Skeletal muscle satellite cell (primary cell): ENCODE results near the gene ACBD6.

Source experiments
- H3K27me3 ChIP-seq: 2 replicates; pipeline ENCODE4 v1.7.0; 2013; ENCODE audit warnings: low read length; ENCODE audit not compliant: control insufficient read depth, insufficient read depth
- H3K36me3 ChIP-seq: 2 replicates; pipeline ENCODE4 v1.7.0; 2013; ENCODE audit warnings: mild to moderate bottlenecking, control low read depth, low read length; ENCODE audit not compliant: insufficient read depth
- H3K4me1 ChIP-seq: 2 replicates; pipeline ENCODE4 v1.7.0; 2013; ENCODE audit warnings: low read length; ENCODE audit not compliant: control insufficient read depth, insufficient read depth
- H3K4me2 ChIP-seq: 2 replicates; pipeline ENCODE4 v1.7.0; 2013; ENCODE audit warnings: mild to moderate bottlenecking, low read length
- H3K4me3 ChIP-seq: 2 replicates; pipeline ENCODE4 v1.7.0; 2013; ENCODE audit warnings: low read length
- H3K9ac ChIP-seq: 2 replicates; pipeline ENCODE4 v1.7.0; 2013; ENCODE audit warnings: mild to moderate bottlenecking, low read depth, low read length, moderate library complexity
- H3K9me3 ChIP-seq: replicated peaks from 2 replicates; pipeline ENCODE4 v1.7.0; 2013; ENCODE audit warnings: mild to moderate bottlenecking, control low read depth, low read length

The ACBD6 gene

GRCh38 chr1:180261524-180262155, 240.7 kb downstream of the ACBD6 start:
- Histone ChIP-seq H3K4me3 (no peak overlapping the region), H3K4me2 (no peak overlapping the region), H3K9ac (no peak overlapping the region), H3K9me3 (no peaks in the 10 kb centered on the region), H3K36me3 (no peaks in the 10 kb centered on the region), H3K27me3 (peaks cover 64% of the 10 kb centered on the region), H3K4me1 (no peaks in the 10 kb centered on the region)

- Histone ChIP-seq H3K9me3 (no peaks in the 10 kb centered on the region), H3K4me1 (no peaks in the 10 kb centered on the region), H3K27me3 (peaks cover 69% of the 10 kb centered on the region), H3K9ac (no peak overlapping the region), H3K4me3 (no peak overlapping the region), H3K36me3 (no peaks in the 10 kb centered on the region), H3K4me2 (no peak overlapping the region)
These were observed 241.3 kb downstream of the ACBD6 start for GRCh38 chr1:180261030-180261429.

- no peaks in the 10 kb centered on the region for H3K9me3 ChIP-seq
- H3K4me3 ChIP-seq = no peak overlapping the region
- H3K9ac ChIP-seq = no peak overlapping the region
- peaks cover 69% of the 10 kb centered on the region for H3K27me3 ChIP-seq
- H3K4me2 ChIP-seq = no peak overlapping the region
- H3K36me3 ChIP-seq = no peaks in the 10 kb centered on the region
- H3K4me1 ChIP-seq = no peaks in the 10 kb centered on the region
These were observed 241.8 kb downstream of the ACBD6 start for GRCh38 chr1:180260541-180260940.

DNA sequence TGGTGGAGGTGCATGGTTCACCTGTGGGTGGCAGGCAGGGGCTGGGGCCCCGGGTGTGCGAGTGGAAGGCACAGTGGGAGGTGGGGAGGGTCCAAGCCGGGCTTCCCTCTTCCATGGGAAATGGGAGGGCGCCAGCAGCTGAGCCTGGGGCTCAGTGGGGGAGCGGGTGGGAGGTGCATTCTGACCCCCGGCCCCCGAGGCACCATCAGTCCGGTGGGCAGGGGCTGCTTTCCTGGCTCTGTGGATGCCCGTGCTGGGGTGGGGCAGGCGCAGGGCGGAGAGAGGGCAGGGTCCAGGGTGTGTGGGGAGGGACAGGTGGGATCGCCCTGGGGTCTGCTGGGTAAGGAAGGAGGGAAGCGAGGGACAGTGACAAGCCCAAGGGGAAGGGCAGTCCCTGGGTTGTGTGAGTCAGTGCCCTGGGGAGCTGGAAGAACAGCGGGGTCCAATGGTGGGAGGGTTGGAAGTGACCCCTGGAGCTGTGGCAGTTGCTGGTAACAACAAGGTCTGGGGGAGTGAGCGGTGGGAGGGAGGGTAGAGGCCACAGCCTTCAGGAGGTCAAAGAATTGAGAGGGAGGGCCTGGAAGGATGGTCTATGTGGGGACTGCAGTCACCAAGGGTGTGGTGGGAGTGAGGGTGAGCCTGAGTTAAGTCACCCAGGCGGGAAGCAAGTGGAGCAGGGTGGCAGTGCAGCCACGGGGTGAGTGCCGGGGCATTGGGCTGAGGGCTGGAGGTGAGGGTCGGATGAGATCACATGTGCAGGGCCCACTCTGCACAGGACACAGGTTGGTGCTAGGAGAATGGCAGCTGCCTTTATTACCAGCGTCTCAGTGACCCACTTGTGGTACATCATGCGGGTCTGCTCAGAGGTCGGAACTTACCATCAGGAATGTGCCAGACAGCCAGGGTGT, 242.7 kb downstream of the ACBD6 start:
- Histone ChIP-seq H3K4me2 (no peak overlapping the region), H3K4me3 (no peak overlapping the region), H3K4me1 (no peaks in the 10 kb centered on the region), H3K36me3 (no peaks in the 10 kb centered on the region), H3K9me3 (no peaks in the 10 kb centered on the region), H3K9ac (no peak overlapping the region), H3K27me3 (peaks cover 60% of the 10 kb centered on the region)

- no peaks in the 10 kb centered on the region for H3K36me3 ChIP-seq
- H3K4me2 ChIP-seq = no peak overlapping the region
- no peaks in the 10 kb centered on the region for H3K9me3 ChIP-seq
- no peak overlapping the region for H3K4me3 ChIP-seq
- H3K9ac ChIP-seq = no peak overlapping the region
- H3K27me3 ChIP-seq = peaks cover 55% of the 10 kb centered on the region
- no peaks in the 10 kb centered on the region for H3K4me1 ChIP-seq
These were observed 243.4 kb downstream of the ACBD6 start for GRCh38 chr1:180258935-180259334.

DNA sequence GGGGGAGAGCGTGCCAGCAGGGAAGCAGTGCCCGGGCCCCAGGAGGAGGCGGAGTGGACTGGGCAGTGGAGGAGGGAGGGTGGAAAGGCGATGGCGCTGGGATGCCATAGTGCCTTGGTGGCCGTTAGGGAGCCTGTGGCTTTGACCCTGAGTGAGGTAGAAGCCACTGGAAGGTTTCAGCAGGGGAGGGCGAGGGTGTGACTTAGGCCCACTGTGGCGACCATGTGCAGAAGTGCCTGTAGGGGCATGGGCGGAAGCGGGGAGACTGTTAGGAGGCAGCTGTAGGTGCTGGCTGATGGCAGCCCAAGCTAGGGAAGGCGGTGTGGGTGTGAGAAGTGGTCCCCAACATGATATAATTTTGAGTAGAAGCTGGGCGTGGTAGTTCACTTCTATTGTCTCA, 244.1 kb downstream of the ACBD6 start:
- no peak overlapping the region for H3K9ac ChIP-seq
- H3K4me2 ChIP-seq = no peak overlapping the region
- peaks cover 51% of the 10 kb centered on the region for H3K27me3 ChIP-seq
- H3K4me3 ChIP-seq = no peak overlapping the region
- H3K36me3 ChIP-seq = no peaks in the 10 kb centered on the region
- H3K9me3 ChIP-seq = no peaks in the 10 kb centered on the region
- no peaks in the 10 kb centered on the region for H3K4me1 ChIP-seq

- H3K4me2 ChIP-seq = no peak overlapping the region
- no peak overlapping the region for H3K9ac ChIP-seq
- H3K9me3 ChIP-seq = no peaks in the 10 kb centered on the region
- H3K27me3 ChIP-seq = peaks cover 52% of the 10 kb centered on the region
- no peak overlapping the region for H3K4me3 ChIP-seq
- H3K4me1 ChIP-seq = no peaks in the 10 kb centered on the region
- H3K36me3 ChIP-seq = no peaks in the 10 kb centered on the region
These were observed 244.9 kb downstream of the ACBD6 start for GRCh38 chr1:180257486-180257885.

GRCh38 chr1:180257028-180257386, 245.4 kb downstream of the ACBD6 start:
- no peaks in the 10 kb centered on the region for H3K36me3 ChIP-seq
- H3K4me1 ChIP-seq = no peaks in the 10 kb centered on the region
- no peak overlapping the region for H3K4me3 ChIP-seq
- peaks cover 50% of the 10 kb centered on the region for H3K27me3 ChIP-seq
- H3K9me3 ChIP-seq = no peaks in the 10 kb centered on the region
- H3K4me2 ChIP-seq = no peak overlapping the region
- H3K9ac ChIP-seq = no peak overlapping the region

- Histone ChIP-seq H3K36me3 (no peaks in the 10 kb centered on the region), H3K9ac (no peak overlapping the region), H3K27me3 (peaks cover 49% of the 10 kb centered on the region), H3K4me3 (no peak overlapping the region), H3K4me2 (no peak overlapping the region), H3K9me3 (no peaks in the 10 kb centered on the region), H3K4me1 (no peaks in the 10 kb centered on the region)
These were observed 245.9 kb downstream of the ACBD6 start for GRCh38 chr1:180256341-180257027.

DNA sequence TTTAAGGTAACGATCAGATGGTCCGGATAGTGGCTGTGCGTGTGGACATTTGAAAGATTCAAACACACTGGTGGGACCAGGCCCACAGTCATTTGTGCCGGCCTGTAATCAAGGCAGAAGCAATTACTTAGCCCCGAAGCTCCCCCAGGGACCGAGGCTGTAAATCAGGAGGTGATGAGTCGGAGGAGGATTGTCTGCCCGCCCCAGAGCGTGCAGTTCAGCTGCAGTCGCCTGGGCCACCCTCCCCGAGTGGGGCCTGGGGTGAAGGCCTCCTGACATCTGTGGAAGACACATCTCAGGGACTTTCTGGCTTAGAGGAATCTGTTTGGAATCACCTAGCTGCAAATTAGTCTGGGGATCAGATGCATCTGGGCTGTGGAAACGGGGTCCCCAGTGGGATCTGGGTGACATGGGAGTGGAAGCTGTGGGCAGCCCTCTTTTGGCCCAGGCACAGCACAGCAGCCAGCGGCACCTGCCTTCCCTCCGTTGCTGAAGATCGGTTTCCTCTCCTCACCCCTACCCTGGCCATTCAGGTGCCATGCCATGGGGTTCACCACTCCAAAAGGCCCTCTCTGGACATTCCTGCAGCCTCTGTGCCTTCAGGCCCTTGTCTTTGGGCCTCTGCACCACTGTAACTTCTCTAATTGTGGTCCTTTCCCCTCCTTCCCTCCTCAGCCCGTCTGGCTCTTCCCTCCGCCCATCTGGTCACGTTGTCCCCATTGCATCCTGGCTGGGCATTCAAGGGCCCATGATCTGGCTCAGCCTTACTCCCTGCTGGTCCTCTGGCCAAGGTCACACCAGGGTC, 246.6 kb downstream of the ACBD6 start:
- Histone ChIP-seq H3K9me3 (no peaks in the 10 kb centered on the region), H3K36me3 (no peaks in the 10 kb centered on the region), H3K27me3 (peaks cover 41% of the 10 kb centered on the region), H3K9ac (no peak overlapping the region), H3K4me2 (no peak overlapping the region), H3K4me3 (no peak overlapping the region), H3K4me1 (no peaks in the 10 kb centered on the region)

DNA sequence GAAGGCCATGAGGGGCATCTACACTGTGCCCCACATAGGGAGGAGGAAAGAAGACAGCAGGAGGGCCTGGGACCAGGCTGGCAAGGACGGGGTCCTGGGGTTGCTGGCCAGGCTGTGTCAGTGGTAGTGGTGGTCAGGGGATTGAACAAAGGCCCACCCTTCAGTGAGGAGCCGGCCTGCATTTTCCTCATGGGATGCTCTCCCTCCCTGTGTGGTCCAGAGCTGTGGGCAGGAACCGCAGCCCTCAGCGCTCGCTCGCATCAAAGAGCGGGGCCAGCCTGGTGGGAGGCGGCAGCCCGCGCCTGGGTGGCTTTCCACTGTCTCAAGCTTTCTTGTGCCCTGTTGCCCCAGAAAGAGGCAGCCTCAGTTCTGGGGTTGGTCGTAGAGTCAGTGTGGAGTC, 247.5 kb downstream of the ACBD6 start:
- no peaks in the 10 kb centered on the region for H3K9me3 ChIP-seq
- no peaks in the 10 kb centered on the region for H3K36me3 ChIP-seq
- H3K27me3 ChIP-seq = peaks cover 33% of the 10 kb centered on the region
- no peak overlapping the region for H3K4me2 ChIP-seq
- no peak overlapping the region for H3K4me3 ChIP-seq
- no peaks in the 10 kb centered on the region for H3K4me1 ChIP-seq
- H3K9ac ChIP-seq = no peak overlapping the region
